Central memory CD4-positive, alpha-beta T cell (primary cell): ENCODE data around the gene SPDYE1.
A peak's percentile ranks its signal among the peaks of the same experiment; 100 is the strongest.
"Not testable (repeated sequence)": the region's sequence is repeated elsewhere in the genome, so short reads cannot be mapped to it uniquely, and the experiment has no call there.

ENCODE experiments used
- DNase-seq: peaks from one replicate; pipeline ENCODE4 v3.0.0; 2022
- total RNA-seq, 3 experiments: gene quantifications; one replicate each; lab custom pipeline; 2026; lab: John Stamatoyannopoulos, UW

SPDYE1 gene, protein sequence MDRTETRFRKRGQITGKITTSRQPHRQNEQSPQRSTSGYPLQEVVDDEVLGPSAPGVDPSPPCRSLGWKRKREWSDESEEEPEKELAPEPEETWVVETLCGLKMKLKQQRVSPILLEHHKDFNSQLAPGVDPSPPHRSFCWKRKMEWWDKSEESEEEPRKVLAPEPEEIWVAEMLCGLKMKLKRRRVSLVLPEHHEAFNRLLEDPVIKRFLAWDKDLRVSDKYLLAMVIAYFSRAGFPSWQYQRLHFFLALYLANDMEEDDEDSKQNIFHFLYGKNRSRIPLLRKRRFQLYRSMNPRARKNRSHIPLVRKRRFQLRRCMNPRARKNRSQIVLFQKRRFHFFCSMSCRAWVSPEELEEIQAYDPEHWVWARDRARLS
- 0 reads per million in 3 experiments for total RNA-seq

DNA sequence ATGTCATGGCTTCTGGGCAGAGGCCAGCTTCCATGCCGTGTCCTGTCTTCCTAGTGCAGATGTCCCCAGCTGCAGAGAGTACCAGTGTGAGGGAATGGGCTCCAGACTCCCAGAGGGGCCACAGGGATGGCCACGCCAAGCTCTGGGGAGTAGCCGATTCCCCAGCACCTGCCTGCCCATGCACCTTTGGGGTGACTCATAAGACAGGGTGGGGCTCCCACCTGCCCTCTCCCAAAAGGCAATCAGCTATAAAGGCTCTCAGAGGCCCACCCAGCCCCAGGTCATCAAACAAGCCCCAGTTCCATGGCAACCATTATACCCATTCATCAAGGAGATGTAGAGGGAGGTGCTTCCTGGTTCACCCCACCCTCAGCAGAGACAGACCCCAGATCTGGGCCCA is at the start of gene SPDYE1:
TSS of gene SPDYE1 (plus strand) at position 366 of the 400 bp plus-strand sequence. CDS start 2,053 bp downstream, outside the sequence.
- DNase-seq, result not testable (repeated sequence)

DNA sequence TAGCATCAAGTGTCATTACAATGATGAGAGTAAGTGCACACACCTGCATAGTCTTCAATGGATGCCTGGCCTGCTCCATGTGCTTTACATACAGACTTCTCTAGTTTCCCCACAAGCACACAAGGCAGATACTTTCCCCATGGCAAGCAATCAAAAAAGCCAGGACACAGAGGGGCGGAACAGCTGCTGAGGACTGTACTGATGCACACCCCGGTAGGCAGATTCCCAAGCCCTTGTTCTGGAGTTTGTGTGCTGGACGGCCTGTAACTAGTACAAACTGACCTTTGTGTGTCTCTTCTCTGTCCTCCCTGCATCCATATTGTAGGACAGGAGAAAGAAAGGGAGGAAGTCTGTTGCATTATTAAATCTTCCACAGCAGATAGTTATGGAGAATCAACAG is 45.7 kb upstream of the SPDYE1 start:
- no peak for DNase-seq

DNA sequence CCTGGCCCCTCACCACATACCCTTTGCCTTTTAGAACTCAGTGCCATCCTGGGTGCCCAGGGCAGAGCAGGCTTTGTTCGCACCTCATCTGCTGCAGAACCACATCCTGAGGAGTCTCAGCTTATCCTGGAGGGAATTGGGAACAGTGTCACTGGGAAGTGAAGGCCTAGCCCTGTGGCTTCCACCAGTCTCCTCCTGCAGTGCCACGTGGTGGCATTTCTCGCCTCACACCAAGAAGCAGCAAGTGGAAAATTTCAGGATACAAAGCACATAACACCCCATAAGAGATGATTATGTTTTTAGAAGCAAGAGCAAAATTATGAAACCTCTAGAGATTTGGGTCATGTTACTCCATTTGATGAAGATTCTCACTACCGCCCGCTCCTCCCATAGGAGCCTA is 44.6 kb upstream of the SPDYE1 start:
- no peak for DNase-seq

DNA sequence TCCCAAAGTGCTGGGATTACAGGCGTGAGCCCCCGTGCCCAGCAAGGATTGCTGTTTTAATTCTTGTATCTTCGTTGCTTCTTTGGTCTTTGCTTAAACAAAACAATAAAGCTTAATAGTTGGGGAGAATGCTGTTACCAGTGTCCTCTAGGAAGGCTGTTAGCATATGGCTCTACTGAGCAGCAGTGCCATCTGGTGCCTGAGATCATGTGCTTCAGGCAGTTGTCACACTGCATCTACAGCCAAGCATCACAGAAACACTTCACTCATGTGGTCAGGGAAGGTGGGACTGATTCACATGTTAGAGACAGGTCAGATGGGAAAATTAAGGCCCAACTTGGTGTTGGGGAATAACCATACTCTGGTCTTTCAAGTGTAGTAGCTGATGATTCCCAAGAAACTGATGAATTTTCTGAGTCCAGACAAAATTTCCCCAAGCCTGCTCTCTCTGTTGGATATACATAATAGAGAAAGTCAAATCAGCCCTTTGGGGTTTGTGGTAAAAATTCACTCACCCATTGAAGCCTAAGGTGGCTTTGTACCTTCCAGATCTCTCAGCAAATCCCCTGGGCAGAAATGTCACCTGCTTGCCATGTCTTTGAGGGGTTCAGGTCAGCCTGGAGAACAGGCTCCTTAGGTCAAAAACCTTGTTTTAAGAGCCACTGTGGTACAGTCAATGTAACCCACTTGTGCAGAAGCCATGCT is 43.0 kb upstream of the SPDYE1 start:
- no peak for DNase-seq

DNA sequence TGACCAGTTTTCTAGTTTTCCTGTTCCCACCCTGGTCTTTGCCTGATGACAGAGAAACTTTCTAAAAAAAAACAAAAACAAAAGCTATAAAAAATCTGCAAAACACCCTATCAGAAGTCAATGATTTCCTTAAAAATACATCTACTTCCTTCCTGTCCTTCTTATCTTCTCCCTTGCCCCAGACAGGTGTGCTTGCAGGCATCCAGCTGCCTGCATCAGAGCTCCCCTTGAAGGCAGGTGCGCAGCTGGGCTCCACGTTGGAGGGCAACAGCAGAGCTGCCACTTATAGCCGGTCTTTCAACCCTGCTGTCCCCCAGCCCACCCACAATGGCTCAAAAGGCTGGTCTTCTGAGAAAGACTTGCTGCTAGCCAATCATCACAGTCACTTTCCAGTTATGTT is 41.7 kb upstream of the SPDYE1 start:
- no peak for DNase-seq

DNA sequence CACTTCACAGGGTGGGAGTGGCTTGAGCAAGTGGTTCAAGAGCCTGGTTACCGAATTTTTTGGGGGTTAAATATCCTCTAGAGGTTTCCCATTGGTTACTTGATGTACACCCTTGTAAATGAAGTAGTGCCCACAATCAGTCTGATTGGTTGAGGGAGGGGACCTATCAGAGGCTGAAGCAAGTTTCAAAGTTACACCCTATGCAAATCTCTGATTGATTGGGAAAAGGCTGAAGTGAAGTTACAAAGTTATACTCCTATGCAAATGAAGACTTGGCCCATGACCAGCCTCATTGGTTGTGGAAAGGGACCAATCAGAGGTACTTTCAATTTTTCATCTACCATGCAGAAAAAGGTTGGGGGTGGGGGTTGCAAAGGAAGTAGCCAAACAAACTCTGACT is 36.8 kb upstream of the SPDYE1 start:
- no peak for DNase-seq

DNA sequence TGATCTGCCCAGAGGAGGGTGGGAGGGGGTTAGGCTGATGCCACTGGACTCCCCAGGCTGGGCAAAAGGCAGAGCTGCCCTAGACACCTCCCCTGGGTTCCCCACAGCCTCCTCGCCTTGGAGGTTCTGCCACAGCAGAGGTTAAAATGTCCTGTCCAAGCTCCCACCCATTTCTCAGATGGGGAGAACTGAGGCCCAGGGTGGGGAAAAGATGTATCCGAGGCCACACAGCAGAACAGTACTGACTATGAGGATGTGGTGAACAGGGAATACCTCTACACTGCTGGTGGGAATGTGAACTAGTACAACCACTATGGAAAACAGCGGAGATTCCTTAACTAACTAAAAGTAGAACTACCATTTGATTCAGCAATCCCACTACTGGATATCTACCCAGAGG is 31.3 kb upstream of the SPDYE1 start:
- not testable (repeated sequence) for DNase-seq

DNA sequence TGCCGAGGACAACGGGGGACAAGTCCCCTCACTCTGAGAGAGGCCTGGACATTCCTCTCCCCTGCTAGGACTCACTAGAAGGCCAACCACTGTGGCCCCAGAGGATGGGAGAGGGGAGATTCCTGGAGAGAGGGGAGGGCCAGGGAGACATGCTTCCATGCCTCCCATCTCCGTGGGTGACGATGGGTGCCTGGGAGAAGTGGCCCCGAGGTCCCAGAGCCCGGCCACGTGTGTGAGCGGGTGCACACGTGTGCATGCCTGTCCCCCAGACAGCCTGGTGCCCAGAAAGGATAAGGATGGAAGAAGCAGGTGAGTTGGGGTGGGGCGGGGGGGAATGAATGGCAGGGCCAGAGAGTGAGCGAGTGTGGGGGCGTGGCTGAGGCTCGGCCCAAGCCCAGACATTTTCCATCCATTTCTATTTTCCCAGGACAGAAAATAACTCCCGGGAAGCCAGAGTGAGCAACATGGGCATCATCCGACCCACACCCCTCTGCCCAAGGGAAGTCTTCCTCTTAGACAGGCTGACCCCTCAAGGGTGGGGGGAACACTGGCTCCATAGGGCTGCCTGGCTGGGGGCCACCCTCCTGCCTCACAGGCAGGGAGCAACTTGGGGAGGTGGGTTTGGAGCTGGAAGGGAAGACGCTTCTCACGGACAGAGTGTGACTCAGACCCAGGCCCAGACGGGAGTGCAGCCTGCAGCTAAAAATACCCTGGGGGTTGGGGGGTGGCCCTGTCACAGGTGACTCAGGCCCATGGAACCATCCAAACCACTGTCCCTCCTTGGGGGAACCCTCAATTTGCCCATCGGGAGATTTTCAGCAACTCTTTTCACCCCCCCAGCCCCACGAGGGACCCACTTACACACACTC is 29.3 kb upstream of the SPDYE1 start:
- not testable (repeated sequence) for DNase-seq

DNA sequence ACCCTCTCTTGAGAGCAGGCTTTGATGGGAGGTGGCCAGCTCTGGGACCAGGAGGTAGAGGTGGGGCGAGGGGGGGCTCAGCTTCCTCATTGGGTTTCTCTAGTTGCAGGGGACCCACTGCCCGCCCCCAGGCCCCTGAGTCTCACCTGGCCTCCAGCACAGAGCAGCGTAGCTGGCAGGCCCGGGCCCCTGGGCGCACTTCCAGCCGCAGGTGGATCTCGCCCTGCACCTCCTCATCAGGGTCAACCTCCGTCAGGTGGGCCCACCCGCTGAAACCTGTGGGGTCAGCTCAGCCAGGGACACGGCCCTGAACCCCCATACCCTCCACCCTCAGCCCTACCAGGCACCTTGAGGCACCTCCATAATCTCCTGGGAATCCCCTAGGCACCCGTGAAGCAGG is 28.1 kb upstream of the SPDYE1 start:
- DNase-seq, result not testable (repeated sequence)

DNA sequence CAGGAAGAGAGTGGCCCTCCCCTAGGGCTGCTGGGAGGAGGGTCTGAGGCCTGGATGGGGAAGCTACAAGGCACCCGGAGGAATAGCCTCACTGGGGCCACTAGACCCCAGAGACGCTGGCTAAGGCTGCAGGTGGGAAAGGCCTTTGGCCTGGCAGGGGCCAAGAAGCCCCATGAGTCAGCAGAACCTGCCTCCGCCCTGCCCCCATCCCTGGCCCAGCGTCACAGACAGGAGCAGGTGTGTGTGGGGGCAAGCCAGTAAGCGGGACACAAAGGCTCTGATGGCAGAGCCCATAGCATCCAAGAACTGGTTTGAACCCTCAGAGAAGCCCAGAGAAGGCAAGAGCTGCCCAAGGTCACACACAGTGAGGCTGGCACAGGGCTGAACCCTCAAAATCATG is 27.0 kb upstream of the SPDYE1 start:
- DNase-seq, result not testable (repeated sequence)

DNA sequence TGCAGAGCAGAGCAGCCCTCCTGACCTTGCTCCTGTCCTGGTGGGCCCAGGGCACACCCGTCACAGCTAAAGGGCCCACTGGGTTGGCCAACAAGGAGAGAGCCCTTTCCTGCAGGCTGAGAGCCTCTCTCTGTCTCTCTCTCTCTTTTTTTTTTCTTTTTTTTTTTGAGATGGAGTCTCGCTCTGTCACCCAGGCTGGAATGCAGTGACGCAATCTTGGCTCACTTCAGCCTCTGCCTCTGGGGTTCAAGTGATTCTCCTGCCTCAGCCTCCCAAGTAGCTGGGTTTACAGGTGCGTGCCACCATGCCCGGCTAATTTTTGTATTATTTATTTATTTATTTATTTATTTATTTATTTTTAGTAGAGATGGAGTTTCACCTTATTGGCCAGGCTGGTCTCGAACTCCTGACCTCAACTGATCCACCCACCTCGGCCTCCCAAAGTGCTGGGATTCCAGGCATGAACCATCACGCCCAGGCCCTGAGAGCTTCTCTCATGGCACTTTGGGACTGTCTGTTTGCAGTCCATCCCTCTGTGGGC is 23.6 kb upstream of the SPDYE1 start:
- not testable (repeated sequence) for DNase-seq

DNA sequence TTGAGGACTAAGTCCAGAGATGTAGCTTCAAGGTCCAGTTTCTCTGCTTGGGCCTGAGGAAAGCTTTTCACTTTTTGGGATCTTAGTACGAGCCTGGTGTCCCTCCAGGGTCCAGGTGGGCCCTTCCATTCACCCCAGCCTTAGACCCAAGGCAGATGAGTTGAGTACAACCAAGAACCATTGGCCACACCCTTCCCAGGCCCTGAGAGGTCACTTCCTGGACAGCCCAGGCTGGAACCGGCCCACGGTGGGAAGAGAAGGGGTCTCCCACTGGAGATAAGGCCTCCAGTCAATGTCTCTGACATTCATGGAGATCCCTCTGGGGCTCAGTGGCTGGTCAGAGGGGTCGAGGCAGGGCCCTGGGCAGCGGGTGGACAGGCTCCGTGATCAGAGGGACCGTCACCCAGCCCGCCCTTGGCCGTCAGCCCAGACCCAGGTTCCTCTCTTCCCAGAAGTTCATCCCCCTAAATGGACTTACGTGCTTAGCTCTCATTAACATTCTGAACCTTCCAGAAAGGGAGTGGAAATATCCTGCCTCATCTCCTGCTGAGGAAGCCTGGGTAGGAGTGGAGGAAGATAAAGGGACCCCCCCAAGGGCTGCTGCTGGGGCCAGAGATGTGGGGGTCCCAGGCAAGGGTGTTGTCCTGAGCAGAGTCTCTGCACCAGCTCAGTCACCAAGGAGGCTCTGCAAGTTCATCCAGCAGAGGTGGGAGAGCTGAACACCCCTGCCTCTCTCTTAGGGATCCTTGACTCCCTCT is 22.8 kb upstream of the SPDYE1 start:
- not testable (repeated sequence) for DNase-seq

DNA sequence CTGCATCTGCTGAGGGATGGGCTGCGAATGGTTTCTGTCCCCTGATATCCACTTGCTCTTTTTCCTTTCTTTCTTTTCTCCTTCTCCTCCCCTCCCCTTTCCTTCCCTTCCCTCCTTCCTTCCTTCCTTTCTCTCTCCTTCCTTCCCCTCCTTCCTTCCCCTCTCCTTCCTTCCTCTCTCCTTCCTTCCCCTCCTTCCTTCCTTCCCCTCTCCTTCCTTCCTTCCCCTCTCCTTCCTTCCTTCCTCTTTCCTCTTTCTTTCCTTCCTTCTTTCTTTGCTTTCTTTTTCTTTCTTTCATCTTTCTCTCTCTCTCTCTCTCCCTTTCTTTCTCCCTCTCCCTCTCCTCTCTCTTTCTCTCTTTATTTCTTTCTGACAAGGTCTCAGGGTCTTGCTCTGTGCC is 20.2 kb upstream of the SPDYE1 start:
- DNase-seq, result no peak

DNA sequence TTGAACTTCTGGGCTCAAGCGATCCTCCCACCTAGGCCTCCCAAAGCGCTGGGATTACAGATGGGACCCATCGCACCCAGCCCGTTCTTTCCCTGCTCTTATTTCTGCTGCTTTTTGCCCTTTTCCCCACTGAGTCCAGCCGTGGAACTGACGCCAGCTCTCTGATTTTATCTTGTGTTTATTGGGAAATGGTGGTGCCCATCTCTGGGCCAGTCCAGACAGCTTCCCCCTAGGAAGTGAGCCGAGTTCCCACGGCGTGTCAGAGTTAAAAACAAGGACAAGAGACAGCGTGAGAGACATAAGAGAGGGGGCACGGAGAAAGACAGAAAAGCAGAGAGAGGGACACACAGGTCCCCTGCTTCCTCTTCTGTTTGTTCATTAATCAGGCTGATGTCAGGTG is 19.6 kb upstream of the SPDYE1 start:
- not testable (repeated sequence) for DNase-seq

DNA sequence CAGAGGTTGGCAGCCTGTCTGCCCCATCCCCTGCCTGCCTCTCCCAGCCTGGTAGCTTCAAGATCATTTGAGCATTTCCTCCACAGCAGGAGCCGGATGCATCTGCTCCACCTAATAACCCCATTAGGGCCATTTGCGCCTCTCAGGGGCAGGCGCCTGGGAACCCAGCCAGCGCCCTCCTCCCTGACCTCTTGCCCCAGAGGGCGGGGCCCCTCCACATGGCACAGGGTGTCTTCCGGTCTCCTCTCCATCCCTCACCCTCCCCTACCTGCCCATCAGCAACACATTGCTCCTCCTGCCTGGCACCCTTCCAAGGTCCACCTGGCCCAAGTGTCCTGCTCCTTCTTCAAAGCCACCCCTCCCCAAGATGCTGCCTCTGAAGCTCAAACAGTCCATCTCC is 14.8 kb upstream of the SPDYE1 start:
- DNase-seq, result not testable (repeated sequence)

DNA sequence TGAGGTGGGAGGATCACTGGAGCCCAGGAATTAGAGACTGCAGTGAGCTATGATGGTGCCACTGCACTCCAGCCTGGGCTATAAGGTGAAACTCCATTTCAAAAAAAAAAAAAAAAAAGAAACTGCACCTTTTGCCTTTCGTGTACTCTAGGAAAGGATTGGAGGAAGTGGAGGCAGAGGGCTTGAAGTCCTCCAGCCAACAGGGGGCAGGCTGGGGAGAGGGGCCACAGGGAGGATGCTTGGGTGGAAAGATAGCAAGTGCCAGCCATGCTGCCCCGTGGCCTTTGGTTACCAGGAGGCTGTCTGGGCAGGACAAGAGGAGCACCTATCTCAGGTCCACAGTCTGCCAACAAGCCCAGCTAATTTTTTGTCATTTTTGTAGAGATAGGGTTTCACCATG is 14.0 kb upstream of the SPDYE1 start:
- not testable (repeated sequence) for DNase-seq

DNA sequence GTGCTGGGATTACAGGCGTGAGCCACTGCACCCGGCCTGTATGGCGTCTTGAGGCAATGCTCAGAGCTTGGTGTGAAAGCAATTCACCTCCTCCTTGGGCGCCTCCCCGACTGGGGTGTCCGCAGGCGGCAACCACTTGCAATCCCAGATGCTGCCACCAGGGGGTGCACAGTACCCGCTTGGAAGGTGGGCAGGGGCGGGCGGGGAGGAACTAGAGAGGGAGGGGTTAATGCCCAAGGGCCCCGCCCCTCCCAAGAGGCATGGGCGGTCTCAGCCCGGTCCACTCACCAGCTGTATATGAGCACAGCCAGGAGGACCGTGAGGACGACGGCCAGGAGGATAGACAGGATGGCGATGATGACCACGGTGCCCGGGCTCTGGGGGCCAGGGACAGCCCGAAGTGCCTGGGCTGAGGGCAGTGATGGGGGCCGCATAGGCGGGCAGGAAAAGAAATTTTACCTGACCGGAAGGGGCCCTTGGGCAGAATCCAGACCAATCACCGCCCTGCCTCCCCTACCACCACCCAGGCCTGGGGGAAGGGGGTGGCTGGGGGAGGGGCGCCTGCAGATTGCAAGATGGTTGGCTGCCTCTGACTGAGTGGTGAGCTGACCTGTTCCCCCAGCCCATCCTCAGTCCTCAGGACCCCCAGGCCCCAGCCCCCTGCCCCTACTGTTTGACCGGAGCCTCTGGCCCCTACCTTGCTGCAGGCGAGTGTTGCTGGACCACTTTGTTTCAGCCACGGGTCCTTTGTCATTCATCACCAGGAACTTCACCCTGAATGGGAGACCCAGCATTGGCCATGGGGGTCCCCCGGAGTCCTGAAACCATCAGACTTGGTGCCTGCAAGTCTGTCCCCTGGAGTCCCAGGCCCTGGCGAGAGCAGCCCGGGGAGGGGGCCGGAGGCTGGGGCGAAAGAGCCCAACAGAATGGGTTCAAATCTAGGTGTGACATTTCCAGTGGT is 11.5 kb upstream of the SPDYE1 start:
- DNase-seq, result peak; percentile 12

DNA sequence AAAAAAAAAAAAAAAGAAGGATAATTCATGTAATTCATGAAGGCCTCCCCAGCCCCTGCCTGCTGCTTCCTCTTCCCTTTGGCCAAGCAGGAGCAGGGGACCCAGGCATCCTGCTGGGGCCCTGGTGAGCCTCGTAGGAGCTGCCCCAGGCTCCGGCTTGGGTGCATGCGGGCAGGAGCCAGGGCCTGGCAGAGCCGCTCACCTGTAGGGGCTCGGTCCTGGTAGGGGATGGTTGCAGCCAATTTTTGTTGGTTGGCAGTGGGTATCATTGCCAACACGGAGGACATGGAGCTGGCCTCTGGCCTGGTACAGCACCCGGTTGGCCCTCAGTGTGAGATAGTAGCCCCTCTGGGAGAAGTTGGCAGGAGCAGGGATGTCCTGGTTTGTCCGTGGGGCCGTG is 10.2 kb upstream of the SPDYE1 start:
- not testable (repeated sequence) for DNase-seq

DNA sequence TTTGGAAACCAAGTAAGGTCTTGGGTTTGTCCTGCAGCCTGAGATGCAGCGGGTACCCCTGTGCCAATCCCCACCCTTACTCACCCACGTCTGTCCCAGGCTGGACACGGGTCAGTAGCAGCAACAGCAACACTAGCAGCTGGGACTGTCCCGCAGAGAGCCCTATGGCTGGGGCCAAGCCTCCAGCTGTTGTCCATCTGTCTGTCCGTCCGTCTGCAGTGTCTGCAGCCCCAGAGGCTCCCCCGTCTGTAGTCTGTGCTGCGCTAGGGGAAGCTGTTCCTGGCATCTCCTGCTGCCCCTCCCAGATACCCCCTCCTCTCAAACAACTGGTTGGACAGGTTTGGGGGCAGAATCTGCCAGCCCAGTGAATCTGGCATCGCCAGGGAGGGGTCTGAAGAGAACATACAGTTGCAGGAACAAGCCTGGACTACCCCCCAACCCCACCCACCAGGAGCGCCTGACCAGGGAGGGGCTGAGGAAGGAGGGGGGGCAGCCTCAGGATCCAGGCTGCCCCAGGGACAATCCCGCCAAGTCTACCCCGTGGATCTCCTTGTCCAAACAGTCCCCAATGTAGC is 7.6 kb upstream of the SPDYE1 start:
- DNase-seq, result not testable (repeated sequence)

DNA sequence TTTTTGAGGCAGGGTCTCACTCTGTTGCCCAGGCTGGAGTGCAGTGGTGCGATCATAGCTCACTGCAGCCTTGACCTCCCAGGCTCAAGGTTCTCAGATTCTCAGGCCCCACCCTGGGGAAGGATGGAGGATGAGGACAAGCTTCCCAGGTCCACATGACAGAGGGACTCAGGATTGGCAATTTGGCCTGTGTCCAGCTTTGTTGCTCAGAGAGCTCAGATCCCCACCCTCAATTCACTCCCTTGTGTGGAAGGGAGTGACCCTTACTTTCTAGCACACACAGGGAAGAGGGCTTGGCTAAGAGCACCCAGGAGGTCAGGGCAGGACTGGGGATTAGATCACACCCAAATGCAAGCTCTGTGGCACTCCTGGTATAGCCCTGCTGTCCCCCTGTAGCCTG is 6.9 kb upstream of the SPDYE1 start:
- DNase-seq, result not testable (repeated sequence)
